ENCODE results near the gene PPFIA1.

The PPFIA1 gene

GRCh38 chr11:70427436-70427835 is 156.9 kb downstream of the PPFIA1 start:
- H3K4me2 ChIP-seq (ENCODE audit: low read depth, low read length), result no peak overlapping the region
- H4K20me1 ChIP-seq (ENCODE audit: insufficient read depth, low read length), result no peaks in the 10 kb centered on the region
- H3K79me2 ChIP-seq (ENCODE audit: low read length), result no peaks in the 10 kb centered on the region
- TF ChIP-seq EZH2phosphoT487 (IDR thresholded peaks at IDR 0.05; ENCODE audit: low read length), result no peak
- no peaks in the 10 kb centered on the region for H3K9me3 ChIP-seq (replicated peaks; ENCODE audit: insufficient read depth, low read length)
- H3F3A ChIP-seq (ENCODE audit: insufficient read depth, low read length), result no peaks in the 10 kb centered on the region
- H3K4me1 ChIP-seq (ENCODE audit: low read length), result no peaks in the 10 kb centered on the region
- no peak overlapping the region for H3K4me3 ChIP-seq (ENCODE audit: low read length)
- no peak for DNase-seq
- no peak overlapping the region for H3K9ac ChIP-seq (ENCODE audit: low read length)
- no peak overlapping the region for H2AFZ ChIP-seq (ENCODE audit: low read length)
- H3K9me2 ChIP-seq (replicated peaks; ENCODE audit: insufficient read depth, low read length), result no peaks in the 10 kb centered on the region
- H3K36me3 ChIP-seq (replicated peaks; ENCODE audit: insufficient read depth, low read length), result no peaks in the 10 kb centered on the region
- peaks cover 78% of the 10 kb centered on the region for H3K27me3 ChIP-seq (replicated peaks; ENCODE audit: insufficient read depth, low read length)
- no peak overlapping the region for H3K27ac ChIP-seq (ENCODE audit: low read length)

- Histone ChIP-seq H3F3A (ENCODE audit: insufficient read depth, low read length) (no peaks in the 10 kb centered on the region), H3K27me3 (replicated peaks; ENCODE audit: insufficient read depth, low read length) (peaks cover 83% of the 10 kb centered on the region), H3K9me2 (replicated peaks; ENCODE audit: insufficient read depth, low read length) (no peaks in the 10 kb centered on the region), H3K79me2 (ENCODE audit: low read length) (no peaks in the 10 kb centered on the region), H3K4me1 (ENCODE audit: low read length) (no peaks in the 10 kb centered on the region), H3K4me2 (ENCODE audit: low read depth, low read length) (no peak overlapping the region), H3K4me3 (ENCODE audit: low read length) (no peak overlapping the region), H3K27ac (ENCODE audit: low read length) (no peak overlapping the region), H2AFZ (ENCODE audit: low read length) (no peak overlapping the region), H3K36me3 (replicated peaks; ENCODE audit: insufficient read depth, low read length) (no peaks in the 10 kb centered on the region), H4K20me1 (ENCODE audit: insufficient read depth, low read length) (no peaks in the 10 kb centered on the region), H3K9me3 (replicated peaks; ENCODE audit: insufficient read depth, low read length) (no peaks in the 10 kb centered on the region), H3K9ac (ENCODE audit: low read length) (no peak overlapping the region)
- no peak for TF ChIP-seq EZH2phosphoT487 (IDR thresholded peaks at IDR 0.05; ENCODE audit: low read length)
- no peak for TF ChIP-seq CTCF (IDR thresholded peaks at IDR 0.05; ENCODE audit: low read length)
- TF ChIP-seq EZH2 (optimal IDR thresholded peaks at IDR 0.05; ENCODE audit: low read depth, low read length), result no peak
- no peak for DNase-seq
These were observed 158.4 kb downstream of the PPFIA1 start for GRCh38 chr11:70428701-70429427.

GRCh38 chr11:70429428-70429705 is 158.9 kb downstream of the PPFIA1 start:
- no peaks in the 10 kb centered on the region for H3K9me3 ChIP-seq (replicated peaks; ENCODE audit: insufficient read depth, low read length)
- TF ChIP-seq EZH2 (optimal IDR thresholded peaks at IDR 0.05; ENCODE audit: low read depth, low read length) (no peak), CTCF (IDR thresholded peaks at IDR 0.05; ENCODE audit: low read length) (no peak), EZH2phosphoT487 (IDR thresholded peaks at IDR 0.05; ENCODE audit: low read length) (no peak)
- H3K9ac ChIP-seq (ENCODE audit: low read length), result no peak overlapping the region
- H3K4me3 ChIP-seq (ENCODE audit: low read length), result no peak overlapping the region
- no peaks in the 10 kb centered on the region for H3K36me3 ChIP-seq (replicated peaks; ENCODE audit: insufficient read depth, low read length)
- no peak overlapping the region for H2AFZ ChIP-seq (ENCODE audit: low read length)
- H3K4me1 ChIP-seq (ENCODE audit: low read length), result no peaks in the 10 kb centered on the region
- no peak overlapping the region for H3K27ac ChIP-seq (ENCODE audit: low read length)
- H3F3A ChIP-seq (ENCODE audit: insufficient read depth, low read length), result no peaks in the 10 kb centered on the region
- H3K27me3 ChIP-seq (replicated peaks; ENCODE audit: insufficient read depth, low read length), result peaks cover 83% of the 10 kb centered on the region
- H3K79me2 ChIP-seq (ENCODE audit: low read length), result no peaks in the 10 kb centered on the region
- H3K9me2 ChIP-seq (replicated peaks; ENCODE audit: insufficient read depth, low read length), result no peaks in the 10 kb centered on the region
- no peak overlapping the region for H3K4me2 ChIP-seq (ENCODE audit: low read depth, low read length)
- H4K20me1 ChIP-seq (ENCODE audit: insufficient read depth, low read length), result no peaks in the 10 kb centered on the region
- no peak for DNase-seq

GRCh38 chr11:70429724-70430521 is 159.4 kb downstream of the PPFIA1 start:
- no peak for TF ChIP-seq EZH2 (optimal IDR thresholded peaks at IDR 0.05; ENCODE audit: low read depth, low read length)
- no peak for TF ChIP-seq EZH2phosphoT487 (IDR thresholded peaks at IDR 0.05; ENCODE audit: low read length)
- TF ChIP-seq CTCF (IDR thresholded peaks at IDR 0.05; ENCODE audit: low read length), result no peak
- Histone ChIP-seq H3F3A (ENCODE audit: insufficient read depth, low read length) (no peaks in the 10 kb centered on the region), H3K36me3 (replicated peaks; ENCODE audit: insufficient read depth, low read length) (no peaks in the 10 kb centered on the region), H3K4me2 (ENCODE audit: low read depth, low read length) (no peak overlapping the region), H3K4me3 (ENCODE audit: low read length) (no peak overlapping the region), H3K9me2 (replicated peaks; ENCODE audit: insufficient read depth, low read length) (no peaks in the 10 kb centered on the region), H3K9ac (ENCODE audit: low read length) (no peak overlapping the region), H3K79me2 (ENCODE audit: low read length) (no peaks in the 10 kb centered on the region), H4K20me1 (ENCODE audit: insufficient read depth, low read length) (no peaks in the 10 kb centered on the region), H3K4me1 (ENCODE audit: low read length) (no peaks in the 10 kb centered on the region), H3K27me3 (replicated peaks; ENCODE audit: insufficient read depth, low read length) (peaks cover 83% of the 10 kb centered on the region), H3K27ac (ENCODE audit: low read length) (no peak overlapping the region), H2AFZ (ENCODE audit: low read length) (no peak overlapping the region), H3K9me3 (replicated peaks; ENCODE audit: insufficient read depth, low read length) (no peaks in the 10 kb centered on the region)
- no peak for DNase-seq

Measured in MM.1S (cell line).